Heart right ventricle (tissue), 16 donors: ENCODE results near the gene CAMK2A. TPM values are rescaled to one million over a fixed set of nuclear protein-coding genes. Genes with fewer than 3 reads are reported as not detected.

Source experiments
- ATAC-seq, 8 donors: fragments of 200-7000 bp; cut with Tn5 transposase; one replicate each; pipeline ENCODE4 v1.9.1; 2020; ENCODE audit warnings: mild to moderate bottlenecking in 8 of 8, moderate library complexity in 8 of 8, moderate number of reproducible peaks in 1 of 8
- DNase-seq, 2 donors: peaks; one replicate each; pipeline ENCODE4 v3.0.0-alpha.2; 2020
- H3K27ac ChIP-seq, 10 donors: fragments of 200-600 bp; sonication (generic) in 2 of 10; one replicate each; pipeline versions ENCODE4 v1.5.0 to v1.8.0; 2020 to 2022; ENCODE audit warnings: mild to moderate bottlenecking in 3 of 10
- H3K27me3 ChIP-seq, 7 donors: fragments of 200-600 bp; one replicate each; pipeline ENCODE4 v1.8.0; 2021 to 2022; ENCODE audit warnings: mild to moderate bottlenecking in 2 of 7
- H3K36me3 ChIP-seq, 9 donors: fragments of 200-600 bp; sonication (generic) in 1 of 9; one replicate each; pipeline versions ENCODE4 v1.5.0 to v1.8.0; 2020 to 2022; ENCODE audit warnings: mild to moderate bottlenecking in 2 of 9
- H3K4me1 ChIP-seq, 9 donors: fragments of 200-600 bp; sonication (generic) in 1 of 9; one replicate each; pipeline versions ENCODE4 v1.5.0 to v1.8.0; 2020 to 2022; ENCODE audit warnings: mild to moderate bottlenecking in 4 of 9
- H3K4me3 ChIP-seq, 10 donors: fragments of 200-600 bp; sonication (generic) in 2 of 10; one replicate each; pipeline versions ENCODE4 v1.5.0 to v1.8.0; 2020 to 2022; ENCODE audit warnings: mild to moderate bottlenecking in 7 of 10, moderate library complexity in 2 of 10
- H3K9me3 ChIP-seq, 11 donors: fragments of 200-600 bp in 10 of 11; sonication (generic) in 2 of 11; one replicate each; pipeline versions ENCODE4 v1.5.0 to v1.8.0; 2013 to 2022; ENCODE audit warnings: mild to moderate bottlenecking in 2 of 11, control low read depth in 1 of 11, moderate library complexity in 1 of 11
- WGBS, 2 donors: extraction: QIAGEN DNeasy Blood & Tissue Kit; methylation state at CpG; one replicate each; pipeline ENCODE4 v1.1.7; 2013; ENCODE audit warnings: inconsistent platforms in 1 of 2; 5-methylcytosine and 5-hydroxymethylcytosine counted together
- intact Hi-C, 10 donors: fragments of 100-400 bp; cut with DNase I; formaldehyde crosslinking; loops; one replicate each; pipeline versions ENCODE4 v1.11.1 to v1.14.2; 2022
- polyA plus RNA-seq, 2 donors: library from polyadenylated mRNA; stranded (reverse); fragments of 200-250 nt; gene quantifications; one replicate each; pipeline ENCODE4 v1.2.3, GENCODE V29; 2013
- total RNA-seq, 10 donors: library from RNA; stranded (reverse); fragmentation: NEBNext Ultra II Directional in 3 of 10; extraction: Animal tissue kit (Norgen Biotek cat#: 25700) in 3 of 10; gene quantifications; one replicate each; pipeline versions ENCODE4 v1.2.1 to v1.2.4, GENCODE V29; 2021 to 2023
- TF ChIP-seq, protein P1 (sequence below), 9 donors: fragments of 200-600 bp; sonication (generic) in 2 of 9; IDR thresholded peaks; one replicate each; pipeline versions ENCODE4 v1.5.0 to v1.8.0; 2021 to 2022; ENCODE audit warnings: antibody characterized with exemption in 9 of 9, mild to moderate bottlenecking in 5 of 9, moderate library complexity in 1 of 9
- donor health status: Arrhythmogenic right ventricular cardiomyopathy.
- donor health status: ischemic (EF 13 %, LVEDD 7.1; RV severe dilation, severe dysfunction).
- donor health status: healthy with polysubstance abuse.
- donor health status: DM: no; HTN: yes; CAD: no.
- donor health status: DM: no; HTN: no; CAD: no.
- donor health status: ischemic (EF 25% LVEDD 6.9; RV normal size, moderate dysfunction).
- donor health status: ischemic (EF 25% LVEDD 5.7; RV mildly dilated, moderate dysfunction).
- donor health status: healthy.
- donor health status: DM: yes; HTN: yes; CAD: no.
- donor health status: Ischemic cardiomyopathy.
- donor health status: ischemic (EF 35%, LVEDD 5.7; RV mildly dilated, moderate dysfunction).
- donor health status: nonischemic (EF 11% LVEDD 7.7; RV severe dilation, severe dysfunction).
- donor health status: DM: yes; HTN: yes; CAD: no.
- donor health status: PGD.
- donor health status: ischemic (EF 29% LVEDD 5.4; RV normal size, mild dysfunction).
- donor health status: nonischemic (EF 23%, LVEDD 6.1; RV moderate dilation, normal function).

The CAMK2A gene
- total and polyA plus RNA-seq, 12 donors: 1.2 to 25.7 (median 17.9) TPM

DNA sequence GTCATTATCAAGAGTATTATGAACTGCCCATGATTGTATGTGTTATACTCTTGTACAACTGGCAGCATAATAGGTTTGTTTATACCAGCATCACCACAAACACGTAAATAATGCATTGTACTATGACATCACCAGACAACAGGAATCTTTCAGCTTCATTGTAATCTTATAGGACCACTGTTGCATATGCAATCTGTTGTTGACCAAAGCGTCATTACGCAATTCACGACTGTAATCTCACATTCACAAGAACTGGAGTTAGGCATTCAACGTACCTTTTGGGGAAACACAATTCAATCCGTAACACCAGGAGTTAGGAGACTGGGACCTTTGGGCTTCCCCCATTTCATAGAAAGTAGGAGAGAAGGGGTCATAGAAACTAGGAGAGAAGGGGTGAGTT is 33.5 kb upstream of the CAMK2A start:
- DNase-seq: no peak
- no peak for ATAC-seq
- peaks cover 0 to 6% (median 0%) of the 10 kb centered on the region in 7 donors for H3K27me3 ChIP-seq
- H3K27ac ChIP-seq: no peak overlapping the region
- TF ChIP-seq, protein P1, sequence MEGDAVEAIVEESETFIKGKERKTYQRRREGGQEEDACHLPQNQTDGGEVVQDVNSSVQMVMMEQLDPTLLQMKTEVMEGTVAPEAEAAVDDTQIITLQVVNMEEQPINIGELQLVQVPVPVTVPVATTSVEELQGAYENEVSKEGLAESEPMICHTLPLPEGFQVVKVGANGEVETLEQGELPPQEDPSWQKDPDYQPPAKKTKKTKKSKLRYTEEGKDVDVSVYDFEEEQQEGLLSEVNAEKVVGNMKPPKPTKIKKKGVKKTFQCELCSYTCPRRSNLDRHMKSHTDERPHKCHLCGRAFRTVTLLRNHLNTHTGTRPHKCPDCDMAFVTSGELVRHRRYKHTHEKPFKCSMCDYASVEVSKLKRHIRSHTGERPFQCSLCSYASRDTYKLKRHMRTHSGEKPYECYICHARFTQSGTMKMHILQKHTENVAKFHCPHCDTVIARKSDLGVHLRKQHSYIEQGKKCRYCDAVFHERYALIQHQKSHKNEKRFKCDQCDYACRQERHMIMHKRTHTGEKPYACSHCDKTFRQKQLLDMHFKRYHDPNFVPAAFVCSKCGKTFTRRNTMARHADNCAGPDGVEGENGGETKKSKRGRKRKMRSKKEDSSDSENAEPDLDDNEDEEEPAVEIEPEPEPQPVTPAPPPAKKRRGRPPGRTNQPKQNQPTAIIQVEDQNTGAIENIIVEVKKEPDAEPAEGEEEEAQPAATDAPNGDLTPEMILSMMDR (IDR thresholded peaks at IDR 0.05): no peak
- intact Hi-C loops: no loop called here
- 84 to 89% methylated on average over 6 of the region's 6 CpGs for WGBS, 2 donors
- peaks cover 0 to 9% (median 0%) of the 10 kb centered on the region in 11 donors for H3K9me3 ChIP-seq
- H3K4me1 ChIP-seq: peaks cover 0 to 16% (median 9%) of the 10 kb centered on the region in 9 donors
- no peak overlapping the region for H3K4me3 ChIP-seq
- no peaks in the 10 kb centered on the region for H3K36me3 ChIP-seq

DNA sequence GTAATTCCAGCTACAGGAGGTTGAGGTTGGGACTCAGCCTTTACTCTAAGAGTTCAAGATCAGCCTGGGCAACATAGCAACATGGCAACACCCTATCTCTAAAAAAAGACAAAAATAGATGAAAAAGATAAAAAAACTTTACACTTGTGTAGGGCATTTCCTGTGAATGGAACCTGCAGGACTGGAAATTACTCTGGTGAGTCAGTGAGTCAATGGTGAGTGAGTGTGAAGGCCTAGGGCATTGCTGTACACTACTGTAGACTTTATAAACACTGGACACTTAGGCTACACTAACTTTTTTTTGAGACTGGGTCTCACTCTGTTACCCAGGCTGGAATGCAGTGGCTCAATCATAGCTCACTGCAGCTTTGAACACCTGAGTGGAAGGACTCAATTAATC is 32.6 kb upstream of the CAMK2A start:
- peaks cover 0 to 16% (median 9%) of the 10 kb centered on the region in 9 donors for H3K4me1 ChIP-seq
- H3K4me3 ChIP-seq: no peak overlapping the region
- no peaks in the 10 kb centered on the region for H3K36me3 ChIP-seq
- intact Hi-C loops: no loop called here
- TF ChIP-seq, protein P1 (IDR thresholded peaks at IDR 0.05): no peak
- no peak for DNase-seq
- peaks cover 0 to 9% (median 0%) of the 10 kb centered on the region in 11 donors for H3K9me3 ChIP-seq
- no peak overlapping the region for H3K27ac ChIP-seq
- ATAC-seq: no peak
- peaks cover 0 to 6% (median 0%) of the 10 kb centered on the region in 7 donors for H3K27me3 ChIP-seq

DNA sequence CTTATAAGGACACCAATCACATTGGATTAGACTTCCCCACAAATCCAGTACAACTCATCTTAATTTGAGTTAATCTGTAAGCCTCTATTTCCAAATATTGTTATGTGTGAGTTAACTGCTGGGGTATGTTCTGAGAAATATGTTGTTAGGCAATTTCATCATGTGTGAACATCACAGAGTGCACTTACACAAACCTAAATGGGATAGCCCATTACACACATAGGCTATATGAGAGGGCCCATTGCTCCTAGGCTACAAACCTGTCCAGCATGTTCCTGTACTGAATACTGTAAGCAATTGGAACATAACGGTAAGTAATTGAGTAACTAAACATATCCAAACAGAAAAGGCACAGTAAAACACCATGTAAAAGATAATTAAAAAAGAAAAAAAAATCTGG is 32.2 kb upstream of the CAMK2A start:
- TF ChIP-seq, protein P1 (IDR thresholded peaks at IDR 0.05): no peak
- H3K9me3 ChIP-seq: peaks cover 0 to 9% (median 0%) of the 10 kb centered on the region in 11 donors
- WGBS, 2 donors: 89 to 93% methylated on average over 1 of the region's 1 CpG

DNA sequence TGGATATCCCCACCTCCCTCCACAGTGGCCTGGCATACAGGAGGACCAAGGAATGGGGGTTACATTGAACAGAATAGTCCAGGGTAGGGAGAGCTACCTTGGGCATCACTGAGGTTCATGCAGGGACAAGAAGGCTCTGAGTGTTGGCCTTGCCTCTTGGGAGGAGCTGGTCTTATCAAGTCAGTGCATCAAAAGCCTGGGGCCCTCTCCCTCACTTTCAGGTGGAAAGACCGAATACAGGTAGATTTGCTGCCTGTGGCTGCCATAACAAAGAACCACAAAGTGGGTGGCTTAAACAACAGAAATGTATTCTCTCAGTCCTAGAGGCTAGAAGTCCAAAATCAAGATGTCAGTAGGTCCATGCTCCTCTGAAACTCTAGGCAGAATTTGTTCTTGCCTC is 31.6 kb upstream of the CAMK2A start:
- TF ChIP-seq, protein P1 (IDR thresholded peaks at IDR 0.05): no peak
- DNase-seq (no peak), ATAC-seq (no peak)
- Histone ChIP-seq H3K4me1 (peaks cover 0 to 16% (median 9%) of the 10 kb centered on the region in 9 donors), H3K9me3 (peaks cover 0 to 9% (median 0%) of the 10 kb centered on the region in 11 donors), H3K4me3 (no peak overlapping the region), H3K27ac (no peak overlapping the region), H3K27me3 (peaks cover 0 to 6% (median 0%) of the 10 kb centered on the region in 7 donors), H3K36me3 (no peaks in the 10 kb centered on the region)
- WGBS, 2 donors: 97% methylated on average over 1 of the region's 1 CpG
- intact Hi-C loops: no loop called here

More for the DNA sequence above, 32.2 kb upstream of the CAMK2A start:
- Histone ChIP-seq H3K36me3 (no peaks in the 10 kb centered on the region), H3K4me3 (no peak overlapping the region), H3K27ac (no peak overlapping the region), H3K4me1 (peaks cover 0 to 16% (median 9%) of the 10 kb centered on the region in 9 donors), H3K27me3 (peaks cover 0 to 6% (median 0%) of the 10 kb centered on the region in 7 donors)
- ATAC-seq (no peak), DNase-seq (no peak)
- intact Hi-C loops: no loop called here
